NCI-H187 treated with DMSO at 0.1 percent for 48 hours (cell line): ENCODE results near the gene HARS1.
"Not testable (repeated sequence)": the region's sequence is repeated elsewhere in the genome, so short reads cannot be mapped to it uniquely, and the experiment has no call there.

Experiments
- DNase-seq: peaks from one replicate; lab custom pipeline; 2025; lab: John Stamatoyannopoulos, UW

The HARS1 gene

GRCh38 chr5:140690941-140691924 is at the start of gene HARS1, which contains the start of gene HARS2:
TSS of gene HARS1 (minus strand) at chr5:140691370. CDS start at chr5:140691304, 66 bp downstream.
TSS of gene HARS2 (plus strand) at chr5:140691455. CDS start at chr5:140691649, 194 bp downstream.
- DNase-seq = peak; percentile 63

GRCh38 chr5:140737486-140737885 is 46.3 kb upstream of the HARS1 start:
- no peak for DNase-seq

GRCh38 chr5:140734354-140734753 is 43.2 kb upstream of the HARS1 start:
- DNase-seq = no peak

DNA sequence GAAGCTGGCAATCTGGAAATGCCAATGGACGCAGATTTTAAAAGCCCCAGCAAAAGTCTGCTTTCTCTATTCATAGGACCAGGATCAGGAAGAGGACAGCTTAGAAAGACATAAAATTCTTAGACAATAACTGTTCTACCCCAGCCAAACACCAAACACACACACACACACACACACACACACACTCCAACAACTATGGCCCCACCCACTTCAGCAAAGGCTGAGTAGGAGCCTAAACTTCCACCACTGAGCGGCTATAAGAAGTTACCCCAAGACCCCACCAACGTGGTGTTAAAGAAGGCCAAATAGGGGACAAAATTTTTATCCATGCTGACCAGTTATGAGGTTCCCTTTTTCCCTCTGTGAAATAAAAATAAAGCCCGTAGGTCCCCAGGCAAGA is 41.9 kb upstream of the HARS1 start:
- DNase-seq = no peak

DNA sequence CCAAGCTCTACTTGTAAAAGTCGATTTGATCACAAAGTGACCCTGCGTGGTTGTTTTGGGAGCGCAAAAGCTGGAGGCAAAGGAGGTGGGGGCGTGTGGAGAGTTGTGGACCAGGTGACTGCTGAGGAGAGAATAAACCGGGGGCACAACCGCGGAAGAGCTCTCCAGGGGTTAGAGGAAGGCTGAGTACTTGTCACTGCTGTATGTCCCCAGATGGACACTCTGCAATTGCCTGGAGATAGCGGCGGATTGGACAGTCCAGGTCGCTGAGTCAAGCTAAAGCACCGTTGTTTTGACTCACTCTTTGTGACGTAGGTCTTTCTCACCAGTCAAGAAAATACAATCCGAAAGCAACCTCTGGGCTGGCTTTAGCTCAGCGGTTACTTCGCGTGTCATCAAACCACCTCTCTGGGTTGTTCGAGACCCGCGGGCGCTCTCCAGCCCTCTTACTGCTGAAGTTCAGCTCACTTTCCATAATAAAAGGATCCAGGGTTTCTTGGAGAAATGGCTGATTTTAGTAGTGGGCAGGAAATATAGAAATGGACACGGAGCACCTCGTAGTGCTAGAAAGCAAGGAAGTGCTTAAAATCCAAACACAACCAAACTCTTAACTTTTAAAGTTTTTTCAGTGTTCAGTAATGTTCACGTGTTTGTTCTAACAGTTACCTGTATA is 34.8 kb upstream of the HARS1 start:
- DNase-seq = no peak

- not testable (repeated sequence) for DNase-seq
Measured at GRCh38 chr5:140721395-140721794, 30.2 kb upstream of the HARS1 start.

GRCh38 chr5:140720738-140721137 is 29.6 kb upstream of the HARS1 start:
- not testable (repeated sequence) for DNase-seq

DNA sequence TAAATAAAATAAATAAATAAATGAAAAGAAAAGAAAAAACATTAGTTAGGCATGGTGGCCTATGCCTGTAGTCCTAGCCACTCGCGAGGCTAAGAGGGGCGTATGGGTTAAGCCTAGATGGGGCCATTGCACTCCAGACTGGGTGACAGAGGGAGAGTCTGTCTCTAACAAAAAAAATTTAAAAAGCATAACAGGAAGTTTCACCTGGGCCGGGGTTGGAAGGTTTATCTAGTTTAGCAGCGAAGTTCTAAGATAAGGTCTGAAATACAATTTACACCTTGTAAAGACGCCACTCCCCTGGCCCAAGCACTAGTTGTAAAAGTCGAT is 27.1 kb upstream of the HARS1 start:
- no peak for DNase-seq

DNA sequence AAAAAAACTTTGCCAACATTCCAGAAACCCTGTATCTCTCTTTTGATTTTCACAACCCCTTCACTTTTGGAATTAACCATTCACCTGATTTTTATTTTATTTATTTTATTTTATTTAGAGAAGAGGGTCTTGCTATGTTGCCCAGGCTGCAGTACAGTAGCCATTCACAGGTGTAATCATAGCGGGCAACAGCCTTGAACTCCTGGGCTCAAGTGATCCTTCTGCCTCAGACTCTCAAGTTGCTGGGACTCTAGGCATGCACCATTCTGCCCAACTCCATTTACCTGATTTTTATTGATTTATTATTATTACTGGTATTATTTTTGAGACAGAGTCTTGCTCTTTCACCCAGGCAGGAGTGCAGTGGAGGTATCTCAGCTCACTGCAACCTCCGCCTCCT is 25.1 kb upstream of the HARS1 start:
- not testable (repeated sequence) for DNase-seq

GRCh38 chr5:140713562-140714094 is 22.5 kb upstream of the HARS1 start:
- no peak for DNase-seq

DNA sequence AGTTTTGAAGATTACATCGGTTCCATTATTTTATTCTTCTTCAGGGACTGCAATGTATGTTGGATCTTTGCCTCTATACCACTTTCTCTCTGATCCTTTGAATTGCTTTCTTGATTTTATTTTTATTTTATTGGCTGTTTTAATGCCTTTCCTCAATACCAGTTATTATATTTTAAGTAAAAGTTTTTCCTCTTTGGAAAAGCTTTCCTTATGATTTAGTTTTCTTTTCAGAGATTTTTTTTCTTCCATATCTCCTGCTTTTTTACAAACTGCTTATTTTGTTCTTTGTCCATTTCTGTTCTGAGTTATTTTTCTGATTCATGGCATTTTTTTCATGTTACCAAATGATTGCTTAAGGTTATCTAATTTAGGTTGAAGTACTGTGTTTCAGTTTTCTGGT is 20.6 kb upstream of the HARS1 start:
- no peak for DNase-seq

- DNase-seq = no peak
Measured at GRCh38 chr5:140710899-140711552, 19.9 kb upstream of the HARS1 start.

GRCh38 chr5:140708787-140709186 is 17.6 kb upstream of the HARS1 start:
- not testable (repeated sequence) for DNase-seq

GRCh38 chr5:140707812-140708211 is 16.6 kb upstream of the HARS1 start:
- no peak for DNase-seq

DNA sequence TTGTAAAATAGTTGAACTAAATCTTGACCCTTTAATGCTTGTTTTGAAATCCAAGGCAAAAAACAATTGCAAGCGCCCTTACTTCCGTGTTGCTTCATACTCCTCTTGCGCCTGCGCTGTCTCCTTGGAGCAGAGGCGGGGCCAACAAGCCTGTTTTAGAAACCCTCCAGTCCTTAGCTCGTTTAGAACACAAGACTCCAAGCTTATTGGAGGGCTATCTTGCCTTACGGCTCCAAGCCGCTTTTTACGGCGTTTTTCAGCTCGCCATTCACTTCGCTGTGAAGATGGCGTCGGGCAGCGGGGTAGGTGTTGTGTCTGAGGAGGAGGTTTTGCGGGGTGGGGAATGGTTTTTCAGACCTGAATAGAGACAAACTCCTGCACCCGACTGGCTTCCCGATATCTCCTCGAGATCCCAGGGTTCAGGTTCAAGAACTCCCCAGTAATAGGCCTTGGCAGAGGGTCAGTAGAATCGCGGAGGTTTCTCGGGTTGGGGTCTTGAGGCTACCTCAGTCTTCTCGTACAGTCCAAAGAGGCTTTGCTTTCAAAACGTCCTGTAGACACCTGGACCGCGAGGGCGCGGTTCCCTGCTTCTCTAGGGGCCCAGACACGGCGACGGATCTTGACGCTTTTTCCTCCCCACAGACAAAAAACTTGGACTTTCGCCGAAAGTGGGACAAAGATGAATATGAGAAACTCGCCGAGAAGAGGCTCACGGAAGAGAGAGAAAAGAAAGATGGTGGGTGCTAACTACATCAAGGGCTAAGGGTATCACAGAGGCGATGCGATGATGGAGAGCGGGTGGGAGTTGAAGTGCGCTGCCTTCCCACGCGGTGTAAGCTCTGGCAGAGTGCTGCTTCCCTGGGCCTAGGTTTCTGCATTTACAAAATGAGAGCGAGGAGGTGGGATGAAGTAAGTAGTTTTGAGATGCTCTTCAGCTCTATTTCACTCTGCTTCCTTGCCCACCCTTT is 9.3 kb upstream of the HARS1 start, which contains the start of gene ZMAT2:
Gene ZMAT2 (plus strand): TSS at position 271 of the 968 bp plus-strand sequence. CDS start 14 bp downstream, at position 285.
- DNase-seq = peak; percentile 86

- DNase-seq = no peak
Measured at GRCh38 chr5:140696891-140697492, 5.8 kb upstream of the HARS1 start.

- DNase-seq = no peak
Measured at GRCh38 chr5:140694276-140694675, 3.1 kb upstream of the HARS1 start.

DNA sequence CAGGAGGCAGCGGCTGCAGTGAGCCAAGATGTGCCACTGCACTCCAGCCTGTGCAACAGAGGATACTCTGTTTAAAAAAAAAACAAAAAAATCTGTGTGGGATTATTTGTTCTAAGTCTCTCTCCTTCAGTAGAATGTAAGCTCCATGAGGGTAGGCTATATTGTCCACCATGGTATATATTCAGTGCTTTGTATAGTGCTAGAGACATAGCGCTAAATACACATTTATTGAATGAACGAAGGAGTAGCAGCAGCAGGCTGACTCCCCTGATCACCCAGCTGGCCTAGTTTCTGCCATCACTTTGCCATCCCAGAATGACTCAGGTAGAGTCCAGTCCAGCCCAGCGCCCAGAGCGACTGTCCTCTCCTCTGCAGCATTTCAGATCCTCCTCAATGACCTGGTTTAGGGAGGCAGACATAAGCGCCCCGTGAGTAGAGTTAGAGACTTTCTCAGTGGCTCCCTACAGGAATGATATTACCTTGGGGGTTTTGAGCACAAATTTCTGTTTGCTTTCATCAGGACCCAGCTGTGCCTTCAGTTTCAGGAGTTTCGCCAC is 716 bp downstream of the HARS1 start:
- no peak for DNase-seq

DNA sequence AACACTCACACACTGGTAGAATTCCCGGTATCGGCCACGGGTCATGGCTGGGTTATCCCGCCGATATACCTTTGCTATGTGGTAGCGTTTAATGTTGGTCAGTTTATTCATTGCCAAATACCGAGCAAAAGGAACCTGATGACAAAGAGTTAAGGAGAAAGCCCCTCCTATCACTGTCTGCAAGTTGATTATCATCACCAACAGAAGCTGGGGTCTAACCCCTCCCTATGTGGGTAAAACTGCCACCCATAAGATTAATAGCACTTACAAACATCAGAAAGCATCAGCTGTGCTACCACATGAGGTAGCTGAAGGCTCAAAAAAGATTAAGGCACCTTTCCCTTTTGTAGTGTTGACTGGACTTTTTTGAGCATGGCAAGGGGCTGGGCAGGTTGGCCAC is 12.2 kb downstream of the HARS1 start:
- no peak for DNase-seq

GRCh38 chr5:140677947-140678346 is 13.2 kb downstream of the HARS1 start:
- no peak for DNase-seq
